Neural crest cell (in vitro differentiated cells): ENCODE data around the gene CABP4. TPM values are rescaled to one million over a fixed set of nuclear protein-coding genes. Genes with fewer than 3 reads are reported as not detected.

ENCODE experiments used
- DNase-seq: peaks from one replicate; pipeline ENCODE4 v3.0.0; 2021; ENCODE audit warnings: low read depth, mixed read lengths, low spot score
- H3K27ac Mint-ChIP-seq: one replicate; pipeline ENCODE4 v1.8.0; 2021; ENCODE audit warnings: mild to moderate bottlenecking, mixed read lengths; ENCODE audit not compliant: unreplicated experiment
- H3K27me3 Mint-ChIP-seq: 2 replicates; pipeline ENCODE4 v1.8.0; 2021; ENCODE audit warnings: low read depth, mild to moderate bottlenecking, mixed read lengths
- H3K36me3 Mint-ChIP-seq: 2 replicates; pipeline ENCODE4 v1.8.0; 2021; ENCODE audit warnings: low read depth, mild to moderate bottlenecking, mixed read lengths
- H3K4me1 Mint-ChIP-seq: 2 replicates; pipeline ENCODE4 v1.8.0; 2021; ENCODE audit warnings: mixed read lengths
- H3K4me3 Mint-ChIP-seq: one replicate; pipeline ENCODE4 v1.8.0; 2021; ENCODE audit warnings: mild to moderate bottlenecking, mixed read lengths
- H3K9me3 Mint-ChIP-seq: 2 replicates; pipeline ENCODE4 v1.8.0; 2021; ENCODE audit warnings: mixed read lengths
- CTCF ChIP-seq: fragments of 200-600 bp; sonication (generic); conservative IDR thresholded peaks from 2 replicates; pipeline ENCODE4 v1.5.0; 2021; ENCODE audit warnings: antibody characterized with exemption, mild to moderate bottlenecking
- total RNA-seq: library from RNA; stranded (reverse); gene quantifications from 2 replicates; pipeline ENCODE4 v1.2.1, GENCODE V29; 2021

The CABP4 gene
- total RNA-seq, 1 donor from 2014 or later = not detected

- H3K27me3 Mint-ChIP-seq = no peaks in the 10 kb centered on the region
- no peaks in the 10 kb centered on the region for H3K9me3 Mint-ChIP-seq
- peak within 1 kb of the TSS; percentile 98 for H3K27ac Mint-ChIP-seq
- peak within 1 kb of the TSS; percentile 89 for H3K4me3 Mint-ChIP-seq
- TF ChIP-seq CTCF = no peak
- H3K4me1 Mint-ChIP-seq = peaks cover 8% of the 10 kb centered on the region
- no peaks in the 10 kb centered on the region for H3K36me3 Mint-ChIP-seq
- peak; percentile 98 for DNase-seq
Measured at GRCh38 chr11:67428052-67429001, 26.8 kb upstream of the CABP4 start, which contains the start of gene RPS6KB2. Gene RPS6KB2 (plus strand): TSS chr11:67428494. CDS start chr11:67428546, 52 bp downstream.

GRCh38 chr11:67429038-67429668 is 26.0 kb upstream of the CABP4 start:
- H3K27ac Mint-ChIP-seq = peak overlapping the region; percentile 98
- H3K36me3 Mint-ChIP-seq = no peaks in the 10 kb centered on the region
- peak overlapping the region; percentile 89 for H3K4me3 Mint-ChIP-seq
- H3K4me1 Mint-ChIP-seq = peaks cover 8% of the 10 kb centered on the region
- no peak for TF ChIP-seq CTCF
- H3K27me3 Mint-ChIP-seq = no peaks in the 10 kb centered on the region
- DNase-seq = no peak
- no peaks in the 10 kb centered on the region for H3K9me3 Mint-ChIP-seq

GRCh38 chr11:67429722-67430121 is 25.4 kb upstream of the CABP4 start:
- Mint-ChIP-seq H3K27me3 (no peaks in the 10 kb centered on the region), H3K27ac (no peak overlapping the region), H3K9me3 (no peaks in the 10 kb centered on the region), H3K4me3 (peak overlapping the region; percentile 89), H3K36me3 (no peaks in the 10 kb centered on the region), H3K4me1 (peaks cover 8% of the 10 kb centered on the region)
- TF ChIP-seq CTCF = no peak
- DNase-seq = no peak

- Mint-ChIP-seq H3K36me3 (no peaks in the 10 kb centered on the region), H3K27ac (peak overlapping the region; percentile 85), H3K9me3 (no peaks in the 10 kb centered on the region), H3K27me3 (no peaks in the 10 kb centered on the region), H3K4me1 (peaks cover 8% of the 10 kb centered on the region), H3K4me3 (peak overlapping the region; percentile 81)
- DNase-seq = no peak
- TF ChIP-seq CTCF = no peak
Measured at GRCh38 chr11:67431346-67432249, 23.6 kb upstream of the CABP4 start.
